Stimulated activated CD8-positive, alpha-beta memory T cell treated with anti-CD3 and anti-CD28 coated beads, Interleukin-15, amount 100 ng/mL, for 24 hours (primary cell): ENCODE measurements around the gene LRBA.
"Not testable (repeated sequence)": the region's sequence is repeated elsewhere in the genome, so short reads cannot be mapped to it uniquely, and the experiment has no call there.

ENCODE experiments used
- DNase-seq: peaks from one replicate; pipeline ENCODE4 v3.0.0-alpha.2; 2020; ENCODE audit warnings: low read depth

Gene LRBA

GRCh38 chr4:151015459-151016347 lies 619 bp upstream of the LRBA start:
- DNase-seq, result peak; percentile 72

DNA sequence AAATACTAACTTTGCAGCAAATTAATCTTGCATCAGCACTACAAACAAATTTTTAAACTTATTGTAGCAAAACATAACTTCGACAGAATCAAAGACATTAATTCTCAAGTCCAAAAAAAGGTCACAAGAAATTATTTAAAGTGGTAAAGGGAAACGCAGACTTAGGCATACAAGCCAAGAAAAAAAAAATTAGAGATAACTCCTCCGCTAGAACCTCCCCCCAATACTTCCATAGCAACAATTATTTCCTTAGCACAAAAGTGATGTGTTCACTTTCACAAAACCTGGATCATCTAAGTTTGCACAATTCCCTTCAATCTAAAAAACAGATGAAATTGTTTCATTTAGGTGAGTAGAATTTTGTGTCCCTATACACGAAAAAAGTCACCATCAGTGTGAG lies 1.1 kb downstream of the LRBA start:
- no peak for DNase-seq

DNA sequence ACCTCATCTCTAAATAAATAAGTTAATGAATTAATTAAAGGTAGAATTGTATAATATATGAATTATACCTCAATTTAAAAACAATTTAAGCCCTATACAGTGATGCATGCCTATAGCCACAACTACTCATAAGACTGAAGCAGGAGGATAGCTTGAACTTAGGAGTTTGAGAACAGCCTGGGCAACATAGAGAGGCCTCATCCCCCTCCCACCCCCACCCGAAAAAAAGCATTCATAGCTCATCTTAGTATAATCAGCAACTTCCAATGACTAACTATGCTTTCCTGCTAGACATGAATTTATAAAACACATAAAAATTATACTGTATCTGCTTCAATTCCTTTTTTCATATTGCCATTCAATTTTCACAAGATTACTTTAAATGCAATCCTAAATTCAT lies 1.6 kb downstream of the LRBA start:
- DNase-seq, result no peak

GRCh38 chr4:151012820-151013219 lies 2.3 kb downstream of the LRBA start:
- no peak for DNase-seq

DNA sequence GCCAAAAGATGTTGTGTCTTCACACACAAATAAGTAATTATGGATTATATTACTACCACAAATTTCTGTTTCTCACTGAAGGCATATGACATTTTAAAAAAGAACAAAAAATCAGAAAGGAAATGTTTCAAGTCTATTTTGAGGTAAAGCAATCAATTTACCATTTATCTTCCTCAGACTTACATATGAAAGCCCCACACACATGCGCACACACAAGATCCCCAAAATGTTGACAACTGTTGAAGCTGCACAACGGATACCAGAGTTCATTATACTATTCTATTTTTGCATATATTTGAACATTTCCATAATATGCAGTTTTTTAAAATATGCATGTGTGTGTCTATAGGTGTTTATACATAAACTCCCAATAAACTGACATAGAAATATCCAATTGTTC lies 2.7 kb downstream of the LRBA start:
- no peak for DNase-seq

- no peak for DNase-seq
Observed at GRCh38 chr4:151004222-151004621, 10.9 kb downstream of the LRBA start.

DNA sequence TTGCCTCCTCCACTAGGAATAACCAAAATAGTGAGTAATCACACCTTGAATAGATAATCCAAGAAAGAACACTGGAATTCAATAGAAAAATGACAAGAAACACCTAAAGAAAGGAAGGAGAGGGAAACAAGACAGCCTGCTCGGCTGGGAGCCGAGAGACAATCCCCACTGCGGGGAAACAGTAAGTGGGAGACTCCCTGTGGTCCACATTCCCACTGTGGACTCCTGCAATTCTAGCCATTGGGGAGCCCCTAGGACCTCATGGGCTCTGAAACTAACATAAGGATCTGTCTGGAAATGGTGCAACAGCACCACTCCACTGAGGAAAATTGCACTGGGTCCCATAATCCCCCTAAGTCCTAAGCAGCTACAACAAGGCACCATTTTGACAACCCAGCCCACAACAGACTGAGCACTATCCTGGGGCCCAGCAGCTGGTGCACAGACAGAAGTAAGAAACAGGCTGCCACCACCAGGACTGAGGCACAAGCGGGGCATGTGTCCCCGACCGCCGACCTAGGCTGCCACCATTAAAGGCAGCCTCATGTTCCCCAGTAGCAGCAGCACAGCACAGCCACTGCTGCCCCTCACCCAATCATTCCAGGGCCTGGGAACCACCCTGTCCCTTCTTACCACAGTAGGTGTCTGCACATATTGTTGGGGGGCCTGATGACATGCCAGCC lies 14.2 kb downstream of the LRBA start:
- DNase-seq, result no peak

GRCh38 chr4:150999086-150999485 lies 16.0 kb downstream of the LRBA start:
- no peak for DNase-seq

DNA sequence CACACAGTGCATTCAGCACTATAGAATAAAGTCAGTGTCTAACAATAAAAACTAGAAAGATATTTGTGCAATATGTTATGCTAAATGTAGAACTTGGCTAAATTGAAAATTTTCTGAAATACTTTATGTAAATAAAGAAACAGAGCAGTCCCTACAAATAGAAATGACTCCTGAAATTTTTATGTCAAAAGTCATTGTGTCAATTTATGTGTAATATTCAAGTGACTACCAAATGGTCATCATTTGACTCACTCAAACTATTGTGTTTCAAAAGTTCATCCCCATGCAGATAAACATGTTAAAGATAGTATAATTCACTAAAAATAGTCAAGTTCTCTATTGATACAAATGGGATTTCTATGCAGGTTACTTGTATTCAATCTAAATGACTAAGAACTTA lies 17.9 kb downstream of the LRBA start:
- no peak for DNase-seq

DNA sequence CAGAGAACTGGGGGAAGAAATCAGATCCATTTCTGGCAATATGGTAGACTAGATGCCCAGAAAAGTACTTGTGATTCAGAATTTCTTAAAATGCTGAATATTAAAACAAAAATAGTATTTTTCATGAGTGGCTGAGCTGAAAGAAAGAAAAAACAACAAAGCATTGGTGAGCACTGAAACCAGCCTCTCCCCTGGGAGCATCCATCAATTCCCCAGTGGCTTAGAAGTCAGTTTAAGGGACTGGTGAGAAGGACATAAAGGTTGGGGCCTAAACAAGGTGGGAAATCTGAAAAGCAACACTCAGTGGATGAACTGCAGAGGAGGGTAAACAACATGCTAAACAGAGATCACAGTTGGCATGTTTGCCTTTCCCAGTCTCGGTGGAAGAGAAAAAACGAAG lies 20.4 kb downstream of the LRBA start:
- no peak for DNase-seq

DNA sequence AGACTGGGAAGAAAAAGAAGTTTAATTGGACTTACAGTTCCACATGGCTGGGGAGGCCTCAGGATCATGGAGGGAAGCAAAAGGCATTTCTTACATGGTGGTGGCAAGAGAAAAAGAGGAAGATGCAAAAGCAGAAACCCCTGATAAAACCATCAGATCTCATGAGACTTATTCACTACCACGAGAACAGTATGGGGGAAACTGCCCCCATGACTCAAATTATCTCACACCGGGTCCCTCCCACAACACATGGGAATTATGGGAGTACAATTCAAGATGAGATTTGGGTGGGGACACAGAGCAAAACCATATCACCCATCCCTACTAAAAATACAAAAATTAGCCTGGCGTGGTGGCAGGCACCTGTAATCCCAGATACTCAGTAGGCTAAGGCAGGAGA lies 21.5 kb downstream of the LRBA start:
- DNase-seq, result not testable (repeated sequence)

DNA sequence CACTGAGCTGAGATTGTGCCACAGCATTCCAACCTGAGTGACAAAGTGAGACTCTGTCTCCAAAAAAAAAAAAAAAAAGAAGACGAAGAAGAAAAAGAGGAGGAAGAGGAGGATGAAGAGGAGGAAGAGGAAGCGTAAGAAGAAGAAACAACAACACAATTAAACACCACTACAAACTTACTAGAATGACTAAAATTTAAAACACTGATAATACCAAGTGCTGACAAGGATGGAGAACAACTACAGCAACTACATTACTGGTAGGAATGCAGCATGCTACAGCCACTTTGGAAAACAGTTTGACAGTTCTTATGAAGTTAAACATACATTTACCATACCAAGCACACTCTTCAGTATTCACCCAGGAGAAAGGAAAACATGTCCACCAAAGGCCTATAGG lies 24.1 kb downstream of the LRBA start:
- no peak for DNase-seq

DNA sequence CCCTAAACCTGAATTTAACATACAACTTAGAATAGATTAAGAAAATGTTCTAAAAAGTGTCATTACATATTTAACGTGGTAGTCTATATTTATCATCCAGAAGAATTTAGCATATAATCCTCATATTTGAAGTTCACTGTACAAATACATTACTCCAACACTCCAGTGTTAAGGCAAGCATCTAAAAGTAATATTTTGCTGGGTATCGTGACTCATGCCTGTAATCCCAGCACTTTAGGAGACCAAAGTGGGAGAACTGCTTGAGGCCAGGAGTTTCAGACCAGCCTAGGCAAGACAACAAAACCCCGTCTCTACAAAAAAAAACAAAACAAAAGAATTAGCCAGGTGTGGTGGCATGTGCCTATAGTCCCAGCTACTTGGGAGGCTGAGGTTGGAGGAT lies 24.8 kb downstream of the LRBA start:
- DNase-seq, result no peak

DNA sequence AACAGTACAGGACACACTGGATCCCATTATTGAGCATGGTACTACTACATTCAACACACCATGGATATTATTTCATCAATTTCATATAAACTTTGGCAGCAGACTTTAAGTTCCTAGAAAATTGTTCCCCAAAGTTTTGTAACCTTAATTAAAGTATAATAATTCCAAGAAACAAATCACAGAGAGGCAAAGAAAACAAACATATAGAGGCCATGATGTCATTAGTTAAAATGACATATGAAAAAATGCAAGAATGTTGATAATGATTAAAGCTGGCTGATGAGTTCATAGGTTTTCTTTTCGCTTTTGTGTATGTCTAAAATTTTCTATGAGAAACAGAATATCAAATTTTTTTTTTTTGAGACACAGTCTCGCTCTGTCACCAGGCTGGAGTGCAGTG lies 26.8 kb downstream of the LRBA start:
- DNase-seq, result no peak

- DNase-seq, result no peak
Observed at GRCh38 chr4:150987204-150987603, 27.9 kb downstream of the LRBA start.

- DNase-seq, result no peak
Observed at GRCh38 chr4:150986085-150986484, 29.0 kb downstream of the LRBA start.

DNA sequence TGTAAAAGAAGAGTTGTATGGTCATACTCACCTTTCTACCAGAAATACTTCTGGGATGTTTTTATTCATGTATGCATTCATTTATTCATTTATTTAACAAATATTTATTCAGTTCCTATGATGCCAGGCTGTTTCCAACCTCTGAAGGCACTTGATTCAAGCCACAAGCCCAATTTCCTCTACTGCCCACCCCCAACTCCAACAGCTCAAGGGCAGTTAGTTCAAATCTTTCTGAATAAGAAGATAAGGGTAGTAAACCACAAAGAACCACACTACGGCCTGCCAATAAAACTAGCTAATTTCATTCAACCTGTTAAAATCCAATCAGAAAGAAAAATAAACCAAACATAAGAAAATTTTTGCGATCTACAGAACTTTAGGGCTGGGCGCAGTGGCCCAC lies 31.2 kb downstream of the LRBA start:
- DNase-seq, result no peak

DNA sequence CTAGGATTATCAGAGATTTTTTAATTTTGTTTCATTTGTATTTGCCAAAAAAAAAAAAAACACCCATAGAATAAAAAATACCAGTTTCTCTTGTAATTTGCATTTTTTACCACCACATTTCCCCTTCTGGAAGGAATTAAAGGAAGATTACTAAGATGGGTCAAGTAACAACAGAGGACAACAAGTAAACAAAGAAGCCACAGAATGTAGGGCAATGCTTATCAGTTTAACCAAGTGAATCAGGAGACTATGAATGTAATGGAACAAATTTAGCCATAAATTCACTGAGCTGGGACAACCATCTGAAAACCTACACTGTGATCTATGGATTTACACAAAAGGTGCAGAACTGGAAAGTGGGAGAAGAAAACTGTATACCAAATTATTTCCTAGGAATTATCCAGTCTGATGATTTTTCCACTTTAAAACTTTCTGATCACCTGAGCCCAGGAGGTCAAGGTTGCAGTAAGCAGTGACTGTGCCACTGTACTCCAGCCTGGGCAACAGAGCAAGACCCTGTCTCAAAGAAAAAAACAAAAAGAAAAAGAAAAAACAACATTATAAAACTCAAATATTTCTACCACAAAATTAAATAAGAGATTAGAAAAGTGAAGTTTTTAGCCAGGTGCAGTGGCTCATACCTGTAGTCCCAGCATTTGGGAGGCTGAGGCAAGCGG lies 32.4 kb downstream of the LRBA start:
- DNase-seq, result no peak

GRCh38 chr4:150978738-150979575 lies 36.1 kb downstream of the LRBA start:
- no peak for DNase-seq

DNA sequence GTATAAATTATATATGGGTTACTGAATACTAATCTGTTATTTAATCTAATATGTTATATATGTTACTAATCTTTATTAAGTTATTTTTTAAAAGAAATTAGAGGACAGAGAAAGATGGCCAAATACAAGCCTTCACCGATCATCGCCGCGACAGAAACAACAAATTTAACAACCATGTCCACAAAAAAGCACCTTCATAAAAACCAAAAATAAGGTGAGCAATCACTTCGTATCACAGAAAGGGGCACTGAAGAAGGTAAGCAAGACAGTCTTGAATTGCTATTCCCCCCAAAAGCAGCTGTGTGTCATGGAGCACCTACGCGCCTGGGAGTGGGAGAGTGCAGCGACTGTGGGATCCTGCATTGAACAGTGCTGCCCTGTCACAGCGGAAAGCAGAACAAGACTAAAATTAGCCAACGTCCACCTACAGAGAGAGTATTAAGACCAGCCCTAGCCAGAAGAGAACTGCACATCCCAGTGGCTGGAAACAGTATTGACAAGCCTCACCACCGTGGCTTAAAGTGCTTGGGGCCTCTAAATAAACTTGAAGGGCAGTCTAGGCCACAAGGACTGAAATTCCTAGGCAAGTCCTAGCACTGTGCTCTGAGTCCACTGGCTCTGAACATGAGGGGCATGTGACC lies 38.5 kb downstream of the LRBA start:
- no peak for DNase-seq

DNA sequence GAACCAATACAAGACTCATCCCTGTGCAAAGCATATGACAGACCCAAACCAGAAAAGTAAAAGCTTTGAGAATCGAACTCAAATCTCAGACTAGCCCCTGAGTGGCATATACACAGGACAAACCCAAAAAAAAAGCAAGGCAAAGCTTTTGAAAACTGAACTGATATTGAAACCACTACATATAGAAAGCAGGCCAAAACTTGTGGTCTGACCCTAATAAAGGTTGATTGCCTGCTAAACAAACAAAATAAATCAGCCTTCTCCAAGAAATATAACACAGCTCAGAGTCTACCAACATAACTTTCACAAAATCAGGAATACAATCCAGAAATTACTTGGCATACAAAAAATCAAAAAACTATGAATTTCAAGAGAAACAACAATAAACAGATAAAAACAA lies 40.3 kb downstream of the LRBA start:
- DNase-seq, result no peak

- DNase-seq, result no peak
Observed at GRCh38 chr4:150974252-150974640, 40.8 kb downstream of the LRBA start.
